ENCODE measurements around the gene KRTAP4-16.

Gene KRTAP4-16

DNA sequence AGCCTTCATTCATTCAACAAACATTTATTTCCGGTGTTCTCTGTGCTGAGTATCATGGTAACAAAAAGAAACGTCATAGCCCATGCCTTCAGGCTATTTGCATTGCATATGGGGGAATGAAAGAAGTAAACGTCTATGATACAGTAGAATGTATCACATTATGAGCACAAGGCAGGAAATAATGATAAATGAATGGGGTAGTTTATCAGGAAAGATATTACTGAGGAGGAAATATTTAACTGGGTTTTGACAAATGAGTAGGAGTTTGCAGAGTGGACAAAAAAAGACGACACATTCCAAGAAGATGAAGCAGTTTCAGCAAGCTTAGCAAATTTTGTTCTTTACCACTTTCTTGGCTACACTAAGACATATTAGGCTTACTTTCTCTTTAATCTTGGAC is 19.4 kb downstream of the KRTAP4-16 start:
- no peak for TF ChIP-seq CTCF (conservative IDR thresholded peaks at IDR 0.05; ENCODE audit: low read depth)
- POLR2A ChIA-PET (ENCODE audit: low non-redundant PET) = no interaction called here
- no peak overlapping the region for H3K27ac ChIP-seq
- peak; percentile 30 for DNase-seq (ENCODE audit: low spot score)
- CTCF ChIA-PET = no interaction called here

DNA sequence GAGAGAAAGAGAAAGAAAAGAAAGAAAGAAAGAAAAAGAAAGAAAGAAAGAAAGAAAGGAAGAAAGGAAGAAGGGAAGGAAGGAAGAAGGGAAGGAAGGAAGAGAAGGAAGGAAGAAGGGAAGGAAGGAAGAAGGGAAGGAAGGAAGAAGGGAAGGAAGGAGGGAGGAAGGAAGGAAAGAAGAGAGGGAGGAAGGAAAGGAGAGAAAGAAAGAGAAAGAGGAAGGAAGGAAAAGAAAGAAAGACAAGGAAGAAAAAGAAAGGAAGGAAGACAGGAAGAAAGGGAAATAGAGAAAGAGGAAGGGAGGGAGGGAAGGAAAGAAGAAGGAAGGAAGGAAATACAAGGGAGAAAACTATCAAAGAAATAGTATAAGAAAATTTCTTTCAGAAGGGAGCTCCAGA is 25.2 kb downstream of the KRTAP4-16 start:
- no peak overlapping the region for H3K27ac ChIP-seq
- DNase-seq (ENCODE audit: low spot score) = no peak
- ChIA-PET CTCF (no interaction called here), POLR2A (ENCODE audit: low non-redundant PET) (no interaction called here)
- TF ChIP-seq CTCF (conservative IDR thresholded peaks at IDR 0.05; ENCODE audit: low read depth) = no peak

GRCh38 chr17:41073676-41074075 is 28.3 kb downstream of the KRTAP4-16 start:
- DNase-seq (ENCODE audit: low spot score) = no peak
- ChIA-PET POLR2A (ENCODE audit: low non-redundant PET) (no interaction called here), CTCF (no interaction called here)
- H3K27ac ChIP-seq = no peak overlapping the region
- TF ChIP-seq CTCF (conservative IDR thresholded peaks at IDR 0.05; ENCODE audit: low read depth) = no peak

GRCh38 chr17:41071606-41072360 is 30.2 kb downstream of the KRTAP4-16 start:
- no peak for DNase-seq (ENCODE audit: low spot score)
- ChIA-PET POLR2A (ENCODE audit: low non-redundant PET) (no interaction called here), CTCF (no interaction called here)
- no peak overlapping the region for H3K27ac ChIP-seq
- no peak for TF ChIP-seq CTCF (conservative IDR thresholded peaks at IDR 0.05; ENCODE audit: low read depth)

DNA sequence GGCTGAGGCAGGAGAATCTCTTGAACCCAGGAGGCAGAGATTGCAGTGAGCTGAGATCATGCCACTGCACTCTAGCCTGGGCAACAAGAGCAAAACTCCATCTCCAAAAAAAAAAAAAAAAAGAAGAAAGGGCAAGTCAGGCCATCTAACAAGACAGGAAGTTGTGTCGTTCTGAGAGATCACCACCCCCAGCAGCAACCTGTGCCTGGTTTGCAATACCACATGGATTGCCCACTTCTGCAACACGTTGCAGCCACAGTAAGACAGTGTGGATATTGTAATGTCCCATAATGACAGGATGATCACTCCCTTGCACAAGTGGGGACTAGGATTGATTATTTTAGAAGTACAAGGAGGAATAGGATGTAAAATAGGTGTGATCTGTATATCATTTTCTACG is 33.0 kb downstream of the KRTAP4-16 start:
- ChIA-PET CTCF (no interaction called here), POLR2A (ENCODE audit: low non-redundant PET) (no interaction called here)
- no peak for DNase-seq (ENCODE audit: low spot score)
- TF ChIP-seq CTCF (conservative IDR thresholded peaks at IDR 0.05; ENCODE audit: low read depth) = no peak
- no peak overlapping the region for H3K27ac ChIP-seq

GRCh38 chr17:41067281-41067680 is 34.7 kb downstream of the KRTAP4-16 start:
- no peak for TF ChIP-seq CTCF (conservative IDR thresholded peaks at IDR 0.05; ENCODE audit: low read depth)
- CTCF ChIA-PET = no interaction called here
- H3K27ac ChIP-seq = no peak overlapping the region
- POLR2A ChIA-PET (ENCODE audit: low non-redundant PET) = no interaction called here
- no peak for DNase-seq (ENCODE audit: low spot score)
